Mucosa of rectum (tissue), 2 donors: ENCODE data around the gene ZNF331.
"Not testable (repeated sequence)": the region's sequence is repeated elsewhere in the genome, so short reads cannot be mapped to it uniquely, and the experiment has no call there.

Source experiments
- H3K27ac ChIP-seq, 2 donors: one replicate each; pipeline ENCODE4 v1.7.0; 2013; ENCODE audit warnings: inconsistent platforms in 2 of 2, low read depth in 2 of 2, low read length in 2 of 2
- H3K27me3 ChIP-seq, 2 donors: one replicate each; pipeline ENCODE4 v1.7.0; 2013; ENCODE audit warnings: low read length in 2 of 2; ENCODE audit not compliant: control insufficient read depth in 2 of 2, insufficient read depth in 2 of 2
- H3K36me3 ChIP-seq, 2 donors: one replicate each; pipeline ENCODE4 v1.7.0; 2013; ENCODE audit warnings: low read length in 2 of 2; ENCODE audit not compliant: control insufficient read depth in 2 of 2, insufficient read depth in 2 of 2
- H3K4me1 ChIP-seq, 2 donors: one replicate each; pipeline ENCODE4 v1.7.0; 2013; ENCODE audit warnings: low read length in 2 of 2, mild to moderate bottlenecking in 1 of 2; ENCODE audit not compliant: control insufficient read depth in 2 of 2, insufficient read depth in 2 of 2
- H3K4me3 ChIP-seq, 2 donors: one replicate each; pipeline ENCODE4 v1.7.0; 2013; ENCODE audit warnings: low read length in 2 of 2
- H3K9ac ChIP-seq, 2 donors: one replicate each; pipeline ENCODE4 v1.7.0; 2013; ENCODE audit warnings: low read length in 2 of 2, low read depth in 1 of 2, mild to moderate bottlenecking in 1 of 2
- H3K9me3 ChIP-seq, 2 donors: one replicate each; pipeline ENCODE4 v1.7.0; 2013; ENCODE audit warnings: low read length in 2 of 2; ENCODE audit not compliant: control insufficient read depth in 2 of 2
- donor health status: healthy.
- donor health status: Normal muscosa, but diverticular disease.

Gene ZNF331

DNA sequence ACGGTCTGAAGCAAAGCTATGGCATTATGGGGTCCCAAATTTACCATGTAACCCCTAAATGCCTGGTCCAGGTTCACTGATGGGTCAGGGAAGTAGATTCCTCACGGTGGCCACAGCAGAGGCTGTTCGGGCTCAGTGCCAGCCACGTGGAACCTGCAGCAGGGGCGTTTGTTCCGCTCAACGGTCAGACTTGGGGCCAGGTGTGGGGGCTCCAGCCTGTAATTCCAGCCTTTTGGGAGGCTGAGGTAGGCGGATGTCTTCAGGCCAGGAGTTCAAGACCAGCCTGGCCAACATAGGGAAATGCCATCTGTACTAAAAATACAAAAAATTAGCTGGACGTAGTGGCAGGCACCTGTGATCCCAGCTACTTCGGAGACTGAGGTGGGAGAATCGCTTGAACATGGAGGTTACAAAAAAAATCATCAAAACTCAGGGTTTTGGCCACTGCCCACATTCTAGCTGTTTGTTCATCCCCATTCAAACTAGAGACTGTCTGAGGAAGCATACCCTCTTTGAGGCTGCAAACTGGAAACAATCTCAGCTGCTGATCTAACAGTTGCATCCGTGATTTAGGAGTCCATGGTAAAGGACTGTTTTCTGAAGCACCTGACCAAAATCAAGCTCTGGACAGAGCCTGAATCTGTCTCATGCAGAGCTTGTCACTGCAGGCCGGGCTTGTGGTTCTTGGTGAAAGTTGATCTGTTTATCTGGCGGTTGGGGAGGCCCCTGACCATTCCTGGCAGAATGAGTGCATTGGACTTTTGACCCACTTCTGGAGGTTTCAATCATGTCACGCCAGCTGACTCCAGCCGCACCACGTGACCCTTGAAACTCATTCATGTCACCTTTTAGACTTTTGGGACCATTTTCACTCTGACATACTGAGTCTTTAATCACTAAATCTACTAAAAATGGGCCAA lies 30.2 kb upstream of the ZNF331 start:
- Histone ChIP-seq H3K36me3 (no peaks in the 10 kb centered on the region), H3K27me3 (no peaks in the 10 kb centered on the region), H3K27ac (no peak overlapping the region), H3K4me1 (no peaks in the 10 kb centered on the region), H3K9me3 (peaks cover 0 to 2% of the 10 kb centered on the region in 2 donors), H3K9ac (no peak overlapping the region), H3K4me3 (no peak overlapping the region)

DNA sequence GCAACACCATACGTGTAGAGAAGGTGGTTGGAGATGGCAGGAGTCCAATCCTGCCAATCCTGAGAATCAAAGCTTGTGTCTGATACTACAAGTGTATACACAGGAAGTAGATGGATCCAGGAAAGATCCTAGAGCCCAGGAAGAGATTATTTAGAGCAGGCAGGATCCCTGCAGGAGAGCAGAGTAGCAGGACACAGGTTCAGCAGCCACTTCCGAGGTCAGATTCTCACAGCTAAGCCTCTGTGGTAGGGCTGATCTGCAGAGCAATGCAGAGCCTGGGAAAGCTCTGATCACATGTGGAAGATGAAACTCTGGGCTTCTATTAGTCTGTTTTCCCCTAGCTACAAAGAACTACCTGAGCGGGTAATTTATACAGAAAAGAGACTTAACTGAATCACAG lies 28.5 kb upstream of the ZNF331 start:
- no peak overlapping the region for H3K4me3 ChIP-seq

DNA sequence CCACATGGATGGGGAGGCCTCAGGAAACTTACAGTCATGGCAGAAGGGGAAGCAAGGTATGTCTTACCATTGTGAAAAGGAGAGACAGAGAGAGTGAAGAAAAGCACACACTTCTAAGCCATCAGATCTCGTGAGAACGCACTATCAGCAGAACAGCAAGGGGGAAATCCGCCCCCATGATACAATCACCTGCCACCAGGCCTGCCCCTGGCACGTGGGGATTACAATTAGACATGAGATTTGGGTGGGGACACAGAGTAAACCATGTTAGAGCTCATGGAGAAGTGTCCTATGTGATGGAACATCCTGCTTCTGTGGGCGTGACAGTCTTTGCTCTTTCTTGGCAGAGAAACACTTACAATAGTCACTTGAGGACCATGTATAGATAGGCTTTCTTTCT lies 28.1 kb upstream of the ZNF331 start:
- H3K36me3 ChIP-seq, result no peaks in the 10 kb centered on the region
- no peak overlapping the region for H3K27ac ChIP-seq
- no peaks in the 10 kb centered on the region for H3K27me3 ChIP-seq
- H3K4me1 ChIP-seq, result no peaks in the 10 kb centered on the region
- H3K9me3 ChIP-seq, result peaks cover 0 to 2% of the 10 kb centered on the region in 2 donors
- no peak overlapping the region for H3K9ac ChIP-seq
- H3K4me3 ChIP-seq, result no peak overlapping the region

More for the DNA sequence above, 28.5 kb upstream of the ZNF331 start:
- Histone ChIP-seq H3K27ac (no peak overlapping the region), H3K4me1 (no peaks in the 10 kb centered on the region), H3K36me3 (no peaks in the 10 kb centered on the region), H3K9ac (no peak overlapping the region), H3K27me3 (no peaks in the 10 kb centered on the region), H3K9me3 (peaks cover 0 to 2% of the 10 kb centered on the region in 2 donors)

DNA sequence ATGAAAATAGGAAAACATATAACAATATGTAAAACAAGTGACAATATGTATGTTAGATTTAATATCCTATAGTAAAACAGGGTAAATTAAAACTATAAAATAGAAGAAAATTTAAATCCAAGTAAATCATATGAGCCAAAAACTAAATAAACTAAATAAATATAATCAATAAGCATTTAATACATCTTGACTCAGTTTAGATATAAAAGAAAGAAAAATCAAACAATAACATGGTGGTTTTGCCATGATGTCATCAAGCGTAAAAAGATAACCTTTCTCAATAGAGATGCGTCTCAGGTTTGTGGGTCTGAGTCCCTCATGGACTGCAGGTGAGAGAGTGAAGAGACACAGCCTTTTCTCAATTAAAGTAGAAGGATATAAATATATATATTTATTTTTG lies 26.6 kb upstream of the ZNF331 start:
- Histone ChIP-seq H3K9me3 (peaks cover 0 to 2% of the 10 kb centered on the region in 2 donors), H3K27ac (no peak overlapping the region), H3K27me3 (no peaks in the 10 kb centered on the region), H3K9ac (no peak overlapping the region), H3K4me1 (no peaks in the 10 kb centered on the region), H3K36me3 (no peaks in the 10 kb centered on the region), H3K4me3 (no peak overlapping the region)

DNA sequence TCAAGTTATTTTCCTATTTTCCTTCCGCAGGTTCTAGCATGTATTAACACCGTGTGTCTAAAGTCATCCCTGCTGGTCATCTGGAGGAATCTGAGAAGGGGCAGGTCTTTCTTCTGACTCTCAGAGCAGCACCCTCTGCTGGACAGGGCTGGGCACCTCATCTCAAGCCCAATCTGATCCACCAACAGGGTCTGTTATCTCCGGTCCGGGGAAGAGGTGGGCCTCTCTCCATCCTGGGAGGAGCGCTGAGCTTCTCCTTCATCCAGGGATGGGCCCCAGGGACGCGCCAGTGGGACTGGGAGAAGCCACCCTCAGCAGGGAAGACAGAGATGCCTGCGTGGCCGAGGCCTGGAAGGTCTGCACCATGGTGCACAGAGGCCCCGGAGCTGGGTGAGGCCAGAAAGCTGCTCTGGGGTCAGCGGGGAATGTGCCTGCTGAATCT lies 26.0 kb upstream of the ZNF331 start:
- no peak overlapping the region for H3K4me3 ChIP-seq
- H3K27ac ChIP-seq, result no peak overlapping the region
- H3K27me3 ChIP-seq, result no peaks in the 10 kb centered on the region
- peaks cover 0 to 2% of the 10 kb centered on the region in 2 donors for H3K9me3 ChIP-seq
- H3K36me3 ChIP-seq, result no peaks in the 10 kb centered on the region
- no peaks in the 10 kb centered on the region for H3K4me1 ChIP-seq
- no peak overlapping the region for H3K9ac ChIP-seq

DNA sequence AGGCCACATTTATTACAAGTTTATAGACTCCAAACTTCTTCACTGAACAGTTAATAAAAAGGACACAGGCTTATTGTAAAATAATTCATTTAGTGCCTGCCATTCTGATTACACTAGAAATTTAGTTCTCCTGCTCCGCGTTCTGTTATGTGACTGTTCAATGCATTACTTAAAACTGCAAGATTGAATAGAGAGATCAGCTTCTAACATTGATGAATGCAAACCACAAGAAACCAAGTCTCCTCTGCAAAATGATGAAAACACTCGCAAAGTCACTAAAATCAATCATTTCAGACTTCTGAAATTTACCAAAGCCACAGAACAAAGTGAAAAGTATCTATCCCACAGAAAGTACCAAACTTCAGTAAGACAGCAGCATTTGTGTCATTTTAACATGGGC lies 22.9 kb upstream of the ZNF331 start:
- not testable (repeated sequence) for H3K27ac ChIP-seq, H3K4me3 ChIP-seq, H3K27me3 ChIP-seq, H3K9ac ChIP-seq, H3K36me3 ChIP-seq, H3K4me1 ChIP-seq, H3K9me3 ChIP-seq

DNA sequence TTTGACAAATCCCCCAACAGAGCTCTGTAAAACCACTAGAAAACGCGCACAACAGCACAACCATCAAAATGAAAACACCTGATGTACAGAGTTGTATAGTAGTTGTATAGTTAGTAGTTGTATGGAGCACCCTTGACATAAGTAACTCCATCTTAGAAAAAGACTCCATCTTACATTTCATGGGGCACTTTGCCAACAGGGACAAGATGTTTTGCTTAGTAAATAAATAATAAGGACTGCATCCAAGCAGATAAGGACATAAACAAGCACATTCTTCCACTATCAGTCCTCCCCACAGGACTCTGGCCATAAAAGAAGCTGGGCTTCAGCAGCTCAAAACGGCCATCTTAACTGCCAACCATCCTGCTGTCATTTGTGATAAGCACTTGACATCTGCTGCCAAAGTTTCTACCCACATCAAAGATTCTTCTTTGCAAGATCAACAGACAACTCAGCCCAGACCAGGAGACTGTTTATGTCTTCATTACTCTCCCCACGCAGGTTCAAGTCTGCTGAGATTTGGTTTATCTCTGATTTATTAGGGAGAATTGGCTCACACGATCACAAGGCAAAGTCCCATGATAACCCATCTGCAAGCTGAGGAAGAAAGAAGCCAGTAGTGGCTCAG lies 20.7 kb upstream of the ZNF331 start:
- H3K9ac ChIP-seq, result no peak overlapping the region
- H3K36me3 ChIP-seq, result no peaks in the 10 kb centered on the region
- no peak overlapping the region for H3K4me3 ChIP-seq
- H3K4me1 ChIP-seq, result peaks cover 10% of the 10 kb centered on the region in 2 donors
- no peak overlapping the region for H3K27ac ChIP-seq
- H3K9me3 ChIP-seq, result peaks cover 0 to 6% of the 10 kb centered on the region in 2 donors
- H3K27me3 ChIP-seq, result no peaks in the 10 kb centered on the region

DNA sequence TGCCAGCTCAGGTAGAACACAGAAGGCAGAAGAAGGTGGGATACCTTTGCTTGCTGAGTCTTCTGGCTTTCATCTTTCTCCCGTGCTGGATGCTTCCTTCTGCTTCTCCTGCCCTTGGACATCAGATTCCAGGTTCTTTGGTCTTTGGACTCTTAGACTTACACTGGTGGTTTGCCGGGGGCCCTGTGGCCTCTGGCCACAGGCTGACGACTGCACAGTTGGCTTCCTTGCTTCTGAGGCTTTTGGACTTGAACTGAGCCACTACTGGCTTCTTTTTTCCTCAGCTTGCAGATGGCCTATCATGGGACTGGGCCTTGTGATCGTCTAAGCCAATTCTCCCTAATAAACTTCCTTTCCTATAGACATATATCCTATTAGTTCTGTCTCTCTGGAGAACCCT lies 19.8 kb upstream of the ZNF331 start:
- Histone ChIP-seq H3K4me1 (peaks cover 10% of the 10 kb centered on the region in 2 donors), H3K36me3 (no peaks in the 10 kb centered on the region), H3K9ac (no peak overlapping the region), H3K4me3 (no peak overlapping the region), H3K27ac (no peak overlapping the region), H3K27me3 (no peaks in the 10 kb centered on the region), H3K9me3 (peaks cover 0 to 6% of the 10 kb centered on the region in 2 donors)

DNA sequence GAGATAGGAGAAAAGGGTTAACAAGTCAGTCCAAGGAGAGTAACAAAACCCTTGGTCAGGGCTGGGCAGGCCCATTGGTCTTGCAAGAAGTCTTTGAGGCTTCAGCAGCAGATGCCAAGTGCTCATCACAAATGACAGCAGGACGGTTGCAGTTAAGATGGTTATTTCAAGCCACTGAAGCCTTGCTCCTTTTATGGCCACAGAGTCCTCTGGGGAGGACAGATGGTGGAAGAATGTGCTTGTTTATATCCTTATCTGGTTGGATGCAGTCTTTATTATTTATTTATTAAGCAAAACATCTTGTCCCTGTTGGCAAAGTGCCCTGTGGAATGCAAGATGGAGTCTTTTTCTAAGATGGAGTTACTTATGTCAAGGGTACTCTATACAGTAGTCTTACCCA lies 19.2 kb upstream of the ZNF331 start:
- peaks cover 0 to 6% of the 10 kb centered on the region in 2 donors for H3K9me3 ChIP-seq
- H3K27ac ChIP-seq, result no peak overlapping the region
- no peak overlapping the region for H3K9ac ChIP-seq
- peaks cover 10% of the 10 kb centered on the region in 2 donors for H3K4me1 ChIP-seq
- no peaks in the 10 kb centered on the region for H3K36me3 ChIP-seq
- no peak overlapping the region for H3K4me3 ChIP-seq
- H3K27me3 ChIP-seq, result no peaks in the 10 kb centered on the region

DNA sequence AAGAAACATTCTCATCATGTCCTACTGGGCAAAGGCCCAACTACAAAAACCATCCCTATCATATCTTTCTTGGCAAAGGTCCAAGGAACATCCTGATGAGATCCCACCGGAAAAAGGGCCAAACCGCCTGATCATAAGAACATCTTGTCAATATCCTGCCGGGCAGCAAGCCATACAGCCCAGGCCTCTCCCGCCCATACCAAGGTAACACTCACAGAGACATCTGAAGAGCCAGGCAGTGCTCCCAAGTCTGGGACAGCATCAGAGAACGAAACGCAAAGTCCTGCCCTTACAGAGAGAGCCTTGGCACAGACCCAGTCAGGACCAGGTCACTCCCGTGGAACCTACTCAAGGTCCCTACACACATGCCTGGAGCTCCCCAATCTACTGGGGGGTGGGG lies 18.5 kb upstream of the ZNF331 start:
- Histone ChIP-seq H3K9ac (no peak overlapping the region), H3K36me3 (no peaks in the 10 kb centered on the region), H3K9me3 (peaks cover 0 to 6% of the 10 kb centered on the region in 2 donors), H3K27ac (no peak overlapping the region), H3K4me1 (peaks cover 10% of the 10 kb centered on the region in 2 donors), H3K4me3 (no peak overlapping the region), H3K27me3 (no peaks in the 10 kb centered on the region)
